Head of caudate nucleus (tissue), 42 donors: Measurements from ENCODE around the gene WDPCP.
"Not testable (repeated sequence)": the region's sequence is repeated elsewhere in the genome, so short reads cannot be mapped to it uniquely, and the experiment has no call there.

ENCODE experiments used
- DNase-seq, 42 donors: peaks; one replicate each; pipeline versions ENCODE4 v3.0.0 to v3.0.0-alpha.2; 2020 to 2021; ENCODE audit warnings: mixed read lengths in 7 of 42
- intact Hi-C: fragments of 100-400 bp; cut with DNase I; formaldehyde crosslinking; loops from one replicate; pipeline ENCODE4 v1.15.0; 2022

WDPCP gene

DNA sequence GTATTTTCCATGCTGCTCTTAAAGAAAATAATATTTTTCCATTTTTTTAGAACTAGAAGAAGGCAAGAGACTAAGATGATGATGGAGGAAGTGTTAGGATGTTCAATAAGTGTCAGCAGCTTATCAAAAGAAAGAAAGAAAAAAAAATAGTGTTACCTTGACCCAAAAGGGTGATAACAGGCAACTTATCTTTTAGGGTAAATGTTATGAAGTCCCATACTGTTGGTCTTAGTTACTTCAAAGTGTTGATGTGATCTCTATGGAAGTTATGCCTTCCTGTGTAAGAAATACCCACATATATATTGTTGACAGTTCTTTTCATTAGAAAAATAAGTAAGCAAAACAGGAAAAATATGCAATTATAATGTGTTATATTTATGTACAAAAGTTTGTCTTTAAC, 394.1 kb downstream of the WDPCP start:
- no peak for DNase-seq
- intact Hi-C loops = no loop called here

DNA sequence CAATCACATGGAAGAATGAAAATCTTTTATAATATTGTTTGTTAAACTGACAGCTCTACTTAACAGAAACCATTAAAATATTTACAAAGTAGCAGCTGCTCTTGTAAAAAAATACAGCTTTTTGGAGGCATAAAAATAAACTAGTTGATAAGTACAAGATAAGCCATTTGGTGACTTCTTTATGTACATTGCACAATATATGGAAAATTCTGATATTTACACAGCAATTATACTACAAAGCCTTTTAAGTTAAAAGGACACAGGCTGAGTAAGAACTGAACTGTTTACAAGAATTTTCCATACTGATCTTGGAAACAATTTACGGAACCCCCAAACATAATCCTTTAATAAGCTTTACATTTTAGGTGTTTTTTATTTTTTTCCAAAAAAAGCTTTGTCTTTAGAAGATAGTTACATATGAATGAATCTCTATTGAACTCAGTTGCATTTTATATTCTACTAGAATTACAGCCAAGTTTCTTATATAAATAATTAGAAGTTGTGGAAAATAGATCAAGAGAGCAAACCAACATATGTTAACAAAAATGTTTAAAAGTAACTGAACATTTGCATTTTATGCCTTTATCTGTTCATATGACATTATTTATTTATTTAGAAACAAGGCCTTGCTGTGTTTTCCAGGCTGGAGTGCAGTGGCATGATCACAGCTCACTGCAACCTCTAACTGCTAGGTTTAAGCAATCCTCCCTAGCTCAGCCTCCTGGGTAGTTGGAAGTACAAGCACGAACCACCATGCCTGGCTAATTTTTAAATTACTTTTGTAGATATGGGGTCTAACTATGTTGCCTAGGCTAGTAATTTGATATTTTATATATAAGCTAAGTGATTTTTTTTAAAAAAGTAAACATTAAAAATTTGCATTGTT, 395.1 kb downstream of the WDPCP start:
- DNase-seq = no peak
- intact Hi-C loops = no loop called here

- intact Hi-C loops = no loop called here
- no peak for DNase-seq
Measured at GRCh38 chr2:63192169-63192888, 395.9 kb downstream of the WDPCP start.

DNA sequence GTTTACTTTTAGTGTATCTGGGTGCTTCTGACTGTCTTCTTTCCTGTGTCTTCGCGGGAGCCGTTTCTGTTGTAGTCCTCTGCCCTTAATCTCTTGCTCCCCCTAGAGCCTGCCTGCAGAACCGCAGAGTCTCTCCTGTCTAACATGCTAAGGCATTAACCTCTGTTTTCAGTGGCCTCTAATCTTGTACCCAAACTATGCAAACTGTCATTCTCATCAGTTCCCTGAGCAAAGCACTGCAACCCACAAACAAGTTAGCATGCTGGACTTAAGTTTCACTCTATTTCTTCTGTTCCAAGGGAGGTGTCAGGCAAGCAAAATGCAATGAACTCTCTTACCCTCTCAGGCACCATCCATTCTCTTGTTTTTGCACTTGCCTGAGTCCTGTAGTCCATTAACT, 399.3 kb downstream of the WDPCP start:
- peak in 7 of 42 donors; percentile 3 to 48 (median 21) for DNase-seq
- intact Hi-C loops = no loop called here

DNA sequence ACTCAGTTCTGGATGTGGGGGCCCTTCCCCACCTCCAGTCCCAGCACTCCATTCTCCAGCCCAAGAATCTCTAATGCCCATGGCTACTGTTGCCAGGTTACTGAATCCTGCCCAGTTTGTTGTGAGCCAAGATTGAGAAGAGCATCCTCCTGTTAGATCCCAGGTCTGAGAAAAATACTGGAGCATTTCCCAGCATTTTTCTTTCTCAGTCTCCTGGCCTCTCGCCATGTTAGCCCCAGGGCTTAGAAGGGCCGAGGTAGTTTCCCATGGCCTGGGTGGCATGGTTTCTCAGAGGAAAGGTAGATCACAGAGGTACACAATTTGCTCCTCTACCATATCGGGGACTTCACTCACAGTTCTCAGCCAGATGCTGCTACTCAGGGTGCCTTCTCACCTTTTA, 401.9 kb downstream of the WDPCP start:
- intact Hi-C loops = no loop called here
- no peak for DNase-seq

DNA sequence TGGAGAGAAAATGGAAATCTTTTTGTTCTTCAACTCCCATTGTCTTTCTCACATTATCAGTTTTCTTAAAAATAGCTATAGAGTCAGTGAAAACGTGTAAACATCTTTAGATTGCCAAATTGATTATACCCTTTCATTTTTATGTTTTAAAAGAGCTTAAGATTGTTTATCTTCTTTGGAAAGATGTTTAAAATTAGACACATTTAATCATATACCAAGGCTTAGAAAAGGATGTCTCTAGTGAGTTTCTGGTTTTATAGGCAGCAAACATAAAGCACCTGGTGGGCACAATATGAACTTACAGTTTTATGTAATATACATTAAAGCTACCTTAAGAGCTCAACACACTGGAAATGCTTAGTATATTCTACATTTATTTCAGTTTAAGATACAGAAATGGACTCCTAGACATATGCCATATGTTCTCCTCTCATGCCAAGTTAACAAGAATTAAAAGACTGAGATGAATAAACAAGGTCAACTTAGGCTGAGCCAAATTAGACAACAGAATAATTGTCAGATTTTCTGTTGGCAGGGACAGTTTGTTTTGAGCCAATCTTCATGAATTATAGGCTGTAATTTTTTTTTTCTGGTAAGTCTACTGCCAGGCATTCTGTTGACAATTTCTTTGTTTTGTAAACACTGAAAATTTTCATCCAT, 425.0 kb downstream of the WDPCP start:
- intact Hi-C loops = no loop called here
- DNase-seq = no peak

GRCh38 chr2:63159262-63159661, 429.0 kb downstream of the WDPCP start:
- intact Hi-C loops = no loop called here

GRCh38 chr2:63136683-63137082, 451.6 kb downstream of the WDPCP start:
- intact Hi-C loops, DNase-seq: not testable (repeated sequence)

More at GRCh38 chr2:63159262-63159661, 429.0 kb downstream of the WDPCP start:
- no peak for DNase-seq

DNA sequence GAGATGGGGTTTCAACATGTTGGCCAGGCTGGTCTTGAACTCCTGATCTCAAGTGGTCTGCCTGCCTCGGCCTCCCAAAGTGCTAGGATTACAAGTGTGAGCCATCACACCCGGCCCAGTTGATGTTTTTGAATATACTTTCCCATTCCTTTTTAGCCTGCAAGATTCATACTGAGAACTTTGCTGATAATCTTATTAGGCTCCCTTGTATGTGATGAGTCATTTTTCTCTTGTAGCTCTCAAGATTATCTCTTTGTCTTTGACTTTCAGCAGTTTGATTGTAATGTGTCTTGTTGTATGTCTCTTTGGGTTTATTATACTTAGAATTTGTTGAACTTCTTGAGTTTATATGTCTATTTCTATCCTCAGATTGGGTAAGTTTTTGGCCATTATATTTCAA, 456.3 kb downstream of the WDPCP start:
- intact Hi-C loops = no loop called here
- DNase-seq = no peak

GRCh38 chr2:63131196-63131595, 457.1 kb downstream of the WDPCP start:
- DNase-seq = no peak
- intact Hi-C loops = no loop called here

DNA sequence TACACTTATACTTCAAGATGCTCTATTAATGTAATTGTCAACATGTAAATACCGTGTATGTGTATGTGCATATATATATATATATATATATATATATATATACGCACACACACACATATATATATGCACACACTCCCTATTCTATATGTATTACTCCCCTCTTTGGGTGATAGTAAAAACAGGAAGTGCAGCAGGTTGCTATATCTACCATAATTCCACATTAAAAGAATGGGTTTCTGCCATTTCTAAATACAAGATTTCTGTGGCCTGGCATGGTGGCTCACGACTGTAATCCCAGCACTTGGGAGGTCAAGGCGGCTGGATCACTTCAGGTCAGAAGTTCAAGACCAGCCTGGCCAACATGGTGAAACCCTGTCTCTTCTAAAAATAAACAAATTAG, 460.7 kb downstream of the WDPCP start:
- intact Hi-C loops = no loop called here
- DNase-seq = no peak

DNA sequence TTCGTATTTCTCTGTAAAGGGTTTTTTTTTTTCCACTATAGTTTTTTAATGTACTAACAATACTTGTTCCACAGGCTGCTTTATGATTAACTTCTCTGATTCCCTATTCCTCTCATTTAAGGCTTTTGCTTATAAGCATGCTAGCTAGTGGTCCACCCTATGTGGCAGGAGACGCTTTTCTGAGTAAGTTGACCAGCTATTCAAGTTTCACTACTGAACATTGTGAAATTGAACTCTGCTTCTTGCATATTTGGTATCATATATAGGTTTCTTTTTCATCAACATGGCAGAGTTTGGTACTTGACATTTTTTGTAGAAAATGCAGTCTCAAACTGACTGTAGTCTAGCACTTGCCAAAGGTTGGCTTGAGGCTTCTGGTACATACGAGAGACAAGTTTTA, 463.4 kb downstream of the WDPCP start:
- DNase-seq = no peak
- intact Hi-C loops = no loop called here

DNA sequence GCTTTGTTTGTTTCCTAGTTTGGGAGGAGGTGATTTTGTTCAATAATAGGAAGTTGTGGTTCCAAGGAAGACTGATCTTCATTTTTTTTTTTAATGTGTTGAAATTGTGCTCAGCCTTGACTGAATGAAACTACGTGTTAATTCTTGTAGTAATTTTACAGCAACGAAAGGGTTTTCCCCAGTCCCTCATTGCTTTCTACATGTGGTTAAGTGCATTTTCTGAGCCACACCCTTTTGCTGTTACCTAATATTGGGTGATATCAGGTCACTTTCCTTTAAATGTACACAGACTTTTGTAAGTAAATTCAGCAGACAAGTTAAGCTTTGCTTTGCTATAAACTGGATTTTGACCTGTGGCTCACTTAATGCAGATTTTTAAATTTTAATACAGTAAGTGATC, 464.1 kb downstream of the WDPCP start:
- intact Hi-C loops = no loop called here
- no peak for DNase-seq

DNA sequence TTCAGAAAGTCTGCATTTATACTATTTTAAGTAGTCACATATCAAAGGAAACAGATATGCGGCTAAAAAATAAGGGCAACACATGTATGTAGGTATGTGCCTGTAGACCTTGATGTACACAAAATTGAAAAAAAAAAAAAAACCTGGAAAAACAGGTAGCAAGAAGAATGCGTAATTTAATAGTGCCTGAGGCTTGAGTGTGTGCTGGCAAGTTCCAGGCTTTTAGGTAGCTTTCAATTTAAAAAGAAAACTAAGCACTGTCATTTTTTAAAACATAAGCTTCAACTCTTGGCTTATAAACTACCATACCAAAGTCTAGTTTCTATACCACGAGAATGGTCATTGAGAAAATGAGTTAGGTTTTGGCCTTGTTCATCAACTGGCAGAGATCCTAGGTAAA, 465.4 kb downstream of the WDPCP start:
- intact Hi-C loops = no loop called here
- no peak for DNase-seq

GRCh38 chr2:63121055-63121834, 467.0 kb downstream of the WDPCP start:
- DNase-seq = no peak
- intact Hi-C loops = no loop called here

DNA sequence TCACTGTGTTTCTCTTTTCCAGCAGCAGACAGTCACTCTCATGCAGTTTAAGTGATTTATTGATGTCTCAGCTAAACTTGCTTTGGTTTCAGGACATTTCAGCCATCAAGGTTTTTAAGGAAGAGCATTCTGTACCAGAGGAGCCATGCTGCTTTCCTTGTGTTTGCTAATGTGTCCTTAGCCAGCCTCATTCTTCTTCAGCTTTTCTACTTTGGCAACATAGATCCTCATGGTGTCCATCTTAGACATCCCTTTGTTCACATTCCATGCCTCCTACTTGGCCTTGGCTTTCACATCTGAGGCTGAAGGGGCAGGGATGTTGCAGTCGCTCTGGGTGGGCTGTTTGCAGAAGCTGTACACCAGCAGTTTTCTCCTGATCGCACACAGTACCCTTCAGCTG, 469.5 kb downstream of the WDPCP start:
- no peak for DNase-seq
- intact Hi-C loops = no loop called here

GRCh38 chr2:63104482-63104881, 483.8 kb downstream of the WDPCP start:
- no peak for DNase-seq
- intact Hi-C loops = no loop called here

DNA sequence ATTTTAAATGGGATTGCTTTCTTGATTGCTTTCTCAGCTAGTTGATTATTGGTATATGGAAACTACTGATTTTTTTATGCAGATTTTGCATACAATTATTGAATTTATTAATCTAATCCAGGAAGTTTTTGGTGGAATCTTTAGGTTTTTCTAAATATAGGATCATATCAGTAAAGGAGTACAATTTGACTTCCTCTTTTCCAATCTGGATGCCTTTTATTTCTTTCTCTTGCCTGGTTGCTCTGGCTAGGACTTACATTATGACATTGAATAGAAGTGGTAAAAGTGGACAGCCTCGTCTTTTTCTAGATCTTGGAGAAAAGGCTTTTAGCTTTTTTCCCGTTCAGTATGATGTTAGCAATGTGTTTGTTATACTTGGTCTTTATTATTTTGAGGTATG, 486.3 kb downstream of the WDPCP start:
- intact Hi-C loops = no loop called here
- DNase-seq = no peak

DNA sequence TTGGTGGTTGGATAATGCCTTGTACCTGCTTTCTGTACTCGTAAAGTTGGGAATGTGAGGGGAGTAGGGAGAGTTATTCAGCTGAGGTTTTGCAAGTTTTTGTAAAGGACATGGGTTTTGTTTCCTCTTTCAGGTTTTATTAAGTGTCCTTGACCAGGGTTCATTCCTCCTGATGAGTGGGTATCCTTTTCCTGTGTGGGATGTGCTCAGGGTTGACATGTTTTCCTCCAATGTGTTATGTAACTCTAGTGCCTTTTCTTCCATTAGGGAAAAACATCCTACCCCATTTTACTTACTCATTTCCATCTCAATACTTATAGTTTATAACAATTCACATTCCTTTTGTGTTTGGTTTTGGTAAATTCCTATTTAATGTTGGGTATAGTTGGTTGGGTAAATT, 489.2 kb downstream of the WDPCP start:
- no peak for DNase-seq
- intact Hi-C loops = no loop called here
